Activated CD8-positive, alpha-beta memory T cell treated with anti-CD3 and anti-CD28 coated beads, Interleukin-2, amount 50 U/mL, for 24 hours (primary cell): ENCODE results near the gene MXI1.
"Not testable (repeated sequence)": the region's sequence is repeated elsewhere in the genome, so short reads cannot be mapped to it uniquely, and the experiment has no call there.

Experiments used
- DNase-seq: peaks from one replicate; pipeline ENCODE4 v3.0.0-alpha.2; 2020; ENCODE audit errors: extremely low read depth

The MXI1 gene

GRCh38 chr10:110239892-110240291, 32.5 kb downstream of the MXI1 start:
- no peak for DNase-seq

GRCh38 chr10:110241407-110241806, 34.0 kb downstream of the MXI1 start:
- no peak for DNase-seq

- no peak for DNase-seq
Observed at GRCh38 chr10:110241841-110242240, 34.4 kb downstream of the MXI1 start.

DNA sequence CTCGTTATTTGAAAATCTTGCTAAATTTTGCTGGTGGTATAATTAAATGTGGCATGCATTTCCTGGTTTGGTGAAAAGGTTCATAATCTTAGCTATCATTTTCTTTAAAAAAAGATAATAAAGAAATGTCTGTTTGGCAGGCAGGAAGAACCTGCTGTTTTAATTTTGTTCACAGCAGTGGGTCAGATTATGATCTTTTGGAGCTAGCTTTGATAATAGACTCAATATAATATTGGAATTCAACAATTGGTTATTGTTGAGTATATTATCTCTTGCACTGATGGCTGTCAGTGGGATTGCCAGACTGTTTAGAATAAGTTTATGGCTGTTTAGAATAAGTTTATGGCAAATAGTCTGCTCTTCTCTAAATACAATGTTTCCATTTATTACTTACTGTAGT, 35.1 kb downstream of the MXI1 start:
- no peak for DNase-seq

DNA sequence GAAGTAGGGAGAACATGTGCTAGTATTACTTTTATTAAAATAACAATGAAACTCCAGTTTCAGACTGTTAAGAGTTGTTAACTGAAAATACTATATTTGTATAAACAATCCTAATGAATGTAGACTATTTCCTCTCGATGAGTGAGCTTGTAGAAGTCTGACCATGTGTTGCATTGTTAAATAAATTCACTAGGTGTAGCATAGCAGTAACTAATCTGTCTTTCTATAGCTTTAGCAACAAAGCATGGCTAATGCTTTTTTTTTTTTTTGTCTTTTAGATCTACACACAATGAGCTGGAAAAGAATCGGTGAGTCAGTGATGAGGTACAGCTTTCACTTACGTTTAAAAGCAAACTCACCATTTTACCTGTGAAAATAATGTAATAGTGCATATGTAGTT, 37.1 kb downstream of the MXI1 start:
- DNase-seq = no peak

DNA sequence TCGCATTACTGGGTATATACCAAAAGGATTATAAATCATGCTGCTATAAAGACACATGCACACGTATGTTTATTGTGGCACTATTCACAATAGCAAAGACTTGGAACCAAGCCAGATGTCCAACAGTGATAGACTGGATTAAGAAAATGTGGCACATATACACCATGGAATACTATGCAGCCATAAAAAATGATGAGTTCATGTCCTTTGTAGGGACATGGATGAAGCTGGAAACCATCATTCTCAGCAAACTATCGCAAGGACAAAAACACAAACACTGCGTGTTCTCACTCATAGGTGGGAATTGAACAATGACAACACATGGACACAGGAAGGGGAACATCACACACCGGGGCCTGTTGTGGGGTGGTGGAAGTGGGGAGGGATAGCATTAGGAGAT, 40.4 kb downstream of the MXI1 start:
- DNase-seq = not testable (repeated sequence)

- not testable (repeated sequence) for DNase-seq
Observed at GRCh38 chr10:110249489-110249888, 42.1 kb downstream of the MXI1 start.

DNA sequence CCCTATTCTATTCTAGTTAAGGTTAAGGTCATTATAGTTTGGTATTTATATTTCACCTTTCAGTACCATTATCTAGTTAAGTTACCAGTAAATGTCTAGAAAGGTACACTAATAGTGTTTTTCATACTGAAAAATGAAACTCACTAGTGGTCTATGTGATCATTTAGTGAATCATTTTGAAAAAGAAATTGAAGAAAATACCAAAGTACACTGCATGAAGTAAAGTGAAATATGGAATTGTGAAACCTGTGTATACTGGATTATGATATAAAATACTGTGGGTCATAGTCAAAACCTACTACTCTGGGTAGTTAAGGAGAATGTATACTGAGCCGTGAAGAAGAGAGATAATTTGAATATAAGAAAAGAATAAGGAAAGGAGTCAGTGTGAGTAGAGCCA, 44.0 kb downstream of the MXI1 start:
- DNase-seq = not testable (repeated sequence)

DNA sequence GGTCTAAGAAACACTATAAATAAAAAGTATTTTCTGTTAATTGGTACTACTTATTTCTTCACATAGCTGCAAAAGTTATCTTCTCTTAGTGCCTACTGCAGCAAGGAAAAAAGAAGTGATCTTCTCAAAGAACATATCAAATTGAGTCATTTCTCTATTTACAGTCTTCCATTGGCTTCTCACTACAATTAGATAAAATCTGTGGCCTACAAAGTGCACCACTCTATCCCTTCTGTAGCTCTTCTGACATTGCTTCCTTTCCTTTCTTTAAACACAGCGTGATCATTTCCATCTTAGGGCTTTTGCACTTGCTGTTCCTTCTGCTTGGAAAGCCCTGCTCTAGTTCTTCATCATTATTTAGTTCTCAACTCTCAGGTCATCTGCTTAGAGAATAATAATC, 44.7 kb downstream of the MXI1 start:
- DNase-seq = no peak

- DNase-seq = no peak
Observed at GRCh38 chr10:110254467-110254866, 47.1 kb downstream of the MXI1 start.

DNA sequence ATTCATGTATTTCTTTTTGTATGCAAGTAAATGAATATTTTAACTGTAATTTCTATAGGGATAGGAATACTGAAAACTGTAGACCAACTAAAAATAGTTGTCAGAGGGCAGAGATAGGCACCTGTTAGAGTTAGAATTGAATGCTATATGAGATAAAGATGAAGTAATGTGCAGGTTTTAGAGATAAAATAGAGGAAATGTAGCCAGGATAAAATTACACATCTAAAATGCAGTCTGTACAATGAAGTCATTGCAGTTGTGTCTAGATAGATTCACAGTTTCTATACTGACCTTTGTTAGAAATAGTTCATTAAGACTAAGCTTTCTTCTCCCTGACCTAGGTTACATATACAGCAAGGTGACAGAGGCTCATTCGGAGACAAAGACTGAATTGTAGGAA, 51.1 kb downstream of the MXI1 start:
- DNase-seq = no peak

DNA sequence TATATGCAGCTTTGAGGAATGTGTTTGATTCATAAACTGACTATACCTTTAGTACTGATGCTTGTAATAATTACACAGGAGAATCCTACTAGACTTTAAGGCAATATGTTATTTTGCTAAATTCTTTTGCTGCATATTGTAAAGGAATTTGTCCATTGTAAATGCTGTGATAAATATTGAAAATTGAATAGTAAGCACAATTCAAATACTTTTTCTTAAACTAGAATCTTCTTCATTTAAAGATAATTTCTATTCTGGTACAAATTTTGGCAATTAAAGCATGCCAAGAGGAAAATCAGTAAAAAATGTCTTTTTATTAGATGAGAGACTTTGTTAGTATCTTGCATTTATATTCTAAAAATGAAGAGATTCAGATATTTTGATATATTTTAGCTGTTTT, 51.9 kb downstream of the MXI1 start:
- no peak for DNase-seq

DNA sequence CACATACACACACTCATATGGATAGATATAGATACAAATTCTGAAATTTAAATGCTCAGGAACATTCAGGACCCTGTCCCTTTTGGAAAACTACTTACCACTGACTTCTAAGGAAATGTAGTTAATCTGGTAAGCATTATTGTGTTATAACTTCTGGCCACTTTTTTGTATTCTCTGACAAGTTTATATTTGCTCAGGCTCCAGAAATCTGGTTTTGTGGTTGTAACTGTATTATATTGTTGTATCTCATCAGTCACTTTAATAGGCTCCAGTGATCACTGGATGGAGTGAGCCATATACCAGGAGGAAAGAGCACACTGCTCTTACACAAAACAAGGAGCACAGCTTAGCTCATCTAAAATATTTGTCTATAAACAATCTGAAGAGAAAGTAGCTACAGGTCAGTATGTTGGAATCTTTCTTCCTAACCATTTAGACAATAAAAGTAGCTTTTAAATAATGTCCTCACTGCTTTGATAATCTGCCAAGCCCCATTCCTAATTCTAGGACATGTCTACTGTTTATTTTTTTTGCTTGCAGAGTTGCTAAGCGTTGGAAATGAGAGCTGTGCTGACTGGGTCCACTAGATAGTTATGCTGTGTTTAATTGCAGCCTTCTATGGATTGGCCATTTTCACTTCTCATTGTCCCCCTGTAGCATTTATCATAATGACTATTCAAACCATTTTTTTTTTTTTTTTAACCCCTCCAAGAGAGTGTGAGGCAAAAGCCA, 53.5 kb downstream of the MXI1 start:
- no peak for DNase-seq

DNA sequence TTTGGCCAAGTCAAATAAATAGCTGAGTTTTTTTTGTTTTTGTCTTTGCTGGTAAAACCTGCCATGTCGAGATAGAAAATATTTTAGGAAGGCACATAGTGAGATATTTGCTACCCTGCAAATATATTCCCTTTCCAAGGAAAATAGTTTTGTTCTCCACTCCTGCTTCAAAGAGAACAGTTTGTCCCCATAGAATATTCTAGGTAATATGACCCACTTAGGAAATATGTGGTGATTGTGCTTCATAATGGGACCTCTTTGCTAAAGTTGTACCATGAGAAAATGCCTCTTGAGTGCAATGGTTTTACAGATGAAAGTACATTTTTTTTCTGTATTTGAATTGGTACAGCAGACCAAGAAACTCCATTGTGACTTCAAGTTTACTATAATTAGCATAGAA, 55.8 kb downstream of the MXI1 start:
- DNase-seq = no peak

GRCh38 chr10:110265573-110266193, 58.3 kb downstream of the MXI1 start:
- no peak for DNase-seq

GRCh38 chr10:110267276-110267675, 59.9 kb downstream of the MXI1 start:
- no peak for DNase-seq

DNA sequence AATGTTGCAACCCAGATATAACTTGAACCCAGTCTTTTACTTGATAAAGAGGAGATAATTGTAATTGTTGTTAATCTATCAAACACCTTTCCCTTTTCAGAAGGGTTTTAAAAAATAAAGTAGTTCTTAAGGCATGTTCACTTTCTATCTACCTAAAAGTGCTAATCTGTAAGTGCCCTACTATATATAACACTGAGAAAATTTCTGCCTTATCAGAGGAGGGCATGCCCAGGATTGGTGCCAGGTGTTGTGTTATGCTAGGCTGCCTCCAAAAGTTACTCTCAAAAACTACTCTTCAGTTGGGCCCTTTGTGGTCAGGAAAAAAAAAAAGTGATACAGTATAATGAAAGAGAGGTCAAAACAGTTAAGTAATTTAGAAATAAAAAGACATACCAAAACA, 61.0 kb downstream of the MXI1 start:
- no peak for DNase-seq

DNA sequence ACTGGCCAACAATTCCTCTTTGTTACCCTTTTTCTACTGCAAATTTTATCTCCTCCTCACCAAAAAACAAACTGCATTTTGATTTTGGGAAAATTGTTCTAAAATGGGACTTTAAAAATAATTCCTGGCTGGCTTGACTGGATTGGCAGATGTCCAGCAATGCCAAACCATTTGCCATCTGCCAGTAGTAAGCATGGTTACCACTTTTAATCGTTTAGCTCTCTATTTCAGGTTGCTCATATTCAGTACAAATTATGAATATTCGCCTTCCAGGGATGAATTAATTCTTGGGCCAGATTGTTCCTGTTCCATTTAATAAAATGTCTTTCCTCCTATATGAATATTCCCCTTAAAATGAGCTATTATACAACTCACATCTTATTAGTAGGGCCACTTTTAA, 61.6 kb downstream of the MXI1 start:
- DNase-seq = no peak

GRCh38 chr10:110269374-110270318, 62.2 kb downstream of the MXI1 start:
- DNase-seq = no peak

DNA sequence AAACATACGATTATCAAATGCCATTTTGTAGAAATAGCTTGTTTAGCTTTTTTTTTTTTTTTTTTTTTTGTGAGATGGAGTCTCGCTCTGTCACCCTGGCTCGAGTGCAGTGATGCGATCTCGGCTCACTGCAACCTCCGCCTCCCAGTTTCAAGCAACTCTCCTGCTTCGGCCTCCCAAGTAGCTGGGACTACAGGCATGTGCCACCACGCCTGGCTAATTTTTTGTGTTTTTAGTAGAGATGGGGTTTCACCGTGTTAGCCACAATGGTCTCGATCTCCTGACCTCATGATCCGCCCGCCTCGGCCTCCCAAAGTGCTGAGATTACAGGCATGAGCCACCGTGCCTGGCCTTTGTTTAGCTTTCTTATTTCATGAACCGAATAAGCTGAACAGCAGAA, 65.6 kb downstream of the MXI1 start:
- DNase-seq = not testable (repeated sequence)

DNA sequence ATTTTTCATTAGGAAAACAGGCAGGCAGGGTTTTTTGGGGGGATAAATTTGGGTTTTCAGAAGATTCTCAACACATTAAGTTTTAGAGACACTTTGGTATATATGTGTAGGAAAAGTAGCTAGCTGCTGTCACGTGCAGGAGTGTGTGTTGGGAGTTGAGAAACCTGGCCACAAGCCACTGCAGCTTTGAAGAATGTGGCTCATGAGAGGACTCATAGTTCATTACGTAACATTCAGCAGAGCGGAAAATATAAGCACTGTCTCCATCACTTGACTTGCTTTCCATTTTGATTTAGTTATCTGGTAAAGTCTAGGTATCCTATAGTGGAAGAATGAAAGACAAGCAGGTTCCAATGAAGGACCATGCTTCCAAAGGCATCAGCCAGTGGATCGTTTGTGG, 66.1 kb downstream of the MXI1 start:
- DNase-seq = no peak

GRCh38 chr10:110274072-110274627, 66.7 kb downstream of the MXI1 start:
- DNase-seq = no peak
